ENCODE measurements around the gene CFAP77.

CFAP77 gene

GRCh38 chr9:132531710-132532570 lies 121.9 kb downstream of the CFAP77 start:
- Histone ChIP-seq H3K36me3 (ENCODE audit: control insufficient read depth, insufficient read depth, low read length) (no peaks in the 10 kb centered on the region), H3K27me3 (ENCODE audit: control insufficient read depth, insufficient read depth, low read length, poor library complexity, severe bottlenecking) (no peaks in the 10 kb centered on the region), H3K27ac (ENCODE audit: insufficient read depth, low read depth, low read length, poor library complexity, severe bottlenecking) (peak overlapping the region; percentile 76), H3K4me3 (ENCODE audit: insufficient read depth, low read depth, low read length) (no peak overlapping the region), H3K4me1 (ENCODE audit: control insufficient read depth, insufficient read depth, low read length) (peaks cover 9% of the 10 kb centered on the region), H3K9me3 (ENCODE audit: control insufficient read depth, low read length) (no peaks in the 10 kb centered on the region)
- WGBS, 2 experiments, result 58 to 62% methylated on average over 25 of the region's 25 CpGs

GRCh38 chr9:132534832-132535231 lies 124.8 kb downstream of the CFAP77 start:
- no peaks in the 10 kb centered on the region for H3K9me3 ChIP-seq (ENCODE audit: control insufficient read depth, low read length)
- H3K36me3 ChIP-seq (ENCODE audit: control insufficient read depth, insufficient read depth, low read length), result no peaks in the 10 kb centered on the region
- no peaks in the 10 kb centered on the region for H3K27me3 ChIP-seq (ENCODE audit: control insufficient read depth, insufficient read depth, low read length, poor library complexity, severe bottlenecking)
- no peak overlapping the region for H3K4me3 ChIP-seq (ENCODE audit: insufficient read depth, low read depth, low read length)
- no peak overlapping the region for H3K27ac ChIP-seq (ENCODE audit: insufficient read depth, low read depth, low read length, poor library complexity, severe bottlenecking)
- WGBS, 2 experiments, result 94 to 96% methylated on average over 2 of the region's 2 CpGs
- peaks cover 14% of the 10 kb centered on the region for H3K4me1 ChIP-seq (ENCODE audit: control insufficient read depth, insufficient read depth, low read length)

- H3K36me3 ChIP-seq (ENCODE audit: control insufficient read depth, insufficient read depth, low read length), result no peaks in the 10 kb centered on the region
- no peaks in the 10 kb centered on the region for H3K27me3 ChIP-seq (ENCODE audit: control insufficient read depth, insufficient read depth, low read length, poor library complexity, severe bottlenecking)
- H3K9me3 ChIP-seq (ENCODE audit: control insufficient read depth, low read length), result no peaks in the 10 kb centered on the region
- 90% methylated on average over 1 of the region's 1 CpG for WGBS, 2 experiments
- peaks cover 12% of the 10 kb centered on the region for H3K4me1 ChIP-seq (ENCODE audit: control insufficient read depth, insufficient read depth, low read length)
- H3K27ac ChIP-seq (ENCODE audit: insufficient read depth, low read depth, low read length, poor library complexity, severe bottlenecking), result no peak overlapping the region
- H3K4me3 ChIP-seq (ENCODE audit: insufficient read depth, low read depth, low read length), result no peak overlapping the region
Measured at GRCh38 chr9:132536124-132536523, 126.1 kb downstream of the CFAP77 start.

GRCh38 chr9:132537352-132537751 lies 127.3 kb downstream of the CFAP77 start:
- Histone ChIP-seq H3K4me1 (ENCODE audit: control insufficient read depth, insufficient read depth, low read length) (peaks cover 5% of the 10 kb centered on the region), H3K27ac (ENCODE audit: insufficient read depth, low read depth, low read length, poor library complexity, severe bottlenecking) (no peak overlapping the region), H3K36me3 (ENCODE audit: control insufficient read depth, insufficient read depth, low read length) (no peaks in the 10 kb centered on the region), H3K4me3 (ENCODE audit: insufficient read depth, low read depth, low read length) (no peak overlapping the region), H3K9me3 (ENCODE audit: control insufficient read depth, low read length) (no peaks in the 10 kb centered on the region), H3K27me3 (ENCODE audit: control insufficient read depth, insufficient read depth, low read length, poor library complexity, severe bottlenecking) (no peaks in the 10 kb centered on the region)
- WGBS, 2 experiments, result 93 to 96% methylated on average over 12 of the region's 12 CpGs

- no peak overlapping the region for H3K4me3 ChIP-seq (ENCODE audit: insufficient read depth, low read depth, low read length)
- H3K27ac ChIP-seq (ENCODE audit: insufficient read depth, low read depth, low read length, poor library complexity, severe bottlenecking), result no peak overlapping the region
- no peaks in the 10 kb centered on the region for H3K27me3 ChIP-seq (ENCODE audit: control insufficient read depth, insufficient read depth, low read length, poor library complexity, severe bottlenecking)
- H3K36me3 ChIP-seq (ENCODE audit: control insufficient read depth, insufficient read depth, low read length), result no peaks in the 10 kb centered on the region
- peaks cover 9% of the 10 kb centered on the region for H3K4me1 ChIP-seq (ENCODE audit: control insufficient read depth, insufficient read depth, low read length)
- no peaks in the 10 kb centered on the region for H3K9me3 ChIP-seq (ENCODE audit: control insufficient read depth, low read length)
- WGBS, 2 experiments, result 93% methylated on average over 8 of the region's 8 CpGs
Measured at GRCh38 chr9:132538071-132538470, 128.1 kb downstream of the CFAP77 start.

- Histone ChIP-seq H3K36me3 (ENCODE audit: control insufficient read depth, insufficient read depth, low read length) (no peaks in the 10 kb centered on the region), H3K27me3 (ENCODE audit: control insufficient read depth, insufficient read depth, low read length, poor library complexity, severe bottlenecking) (no peaks in the 10 kb centered on the region), H3K4me3 (ENCODE audit: insufficient read depth, low read depth, low read length) (no peak overlapping the region), H3K9me3 (ENCODE audit: control insufficient read depth, low read length) (no peaks in the 10 kb centered on the region), H3K27ac (ENCODE audit: insufficient read depth, low read depth, low read length, poor library complexity, severe bottlenecking) (no peak overlapping the region), H3K4me1 (ENCODE audit: control insufficient read depth, insufficient read depth, low read length) (peaks cover 15% of the 10 kb centered on the region)
- 93 to 94% methylated on average over 7 of the region's 7 CpGs for WGBS, 2 experiments
Measured at GRCh38 chr9:132539096-132539495, 129.1 kb downstream of the CFAP77 start.

GRCh38 chr9:132541051-132541450 lies 131.0 kb downstream of the CFAP77 start:
- Histone ChIP-seq H3K9me3 (ENCODE audit: control insufficient read depth, low read length) (no peaks in the 10 kb centered on the region), H3K27ac (ENCODE audit: insufficient read depth, low read depth, low read length, poor library complexity, severe bottlenecking) (no peak overlapping the region), H3K4me3 (ENCODE audit: insufficient read depth, low read depth, low read length) (no peak overlapping the region), H3K4me1 (ENCODE audit: control insufficient read depth, insufficient read depth, low read length) (peaks cover 29% of the 10 kb centered on the region), H3K36me3 (ENCODE audit: control insufficient read depth, insufficient read depth, low read length) (no peaks in the 10 kb centered on the region), H3K27me3 (ENCODE audit: control insufficient read depth, insufficient read depth, low read length, poor library complexity, severe bottlenecking) (no peaks in the 10 kb centered on the region)
- 94% methylated on average over 8 of the region's 8 CpGs for WGBS, 2 experiments

GRCh38 chr9:132541870-132542830 lies 132.1 kb downstream of the CFAP77 start:
- 84 to 88% methylated on average over 19 of the region's 19 CpGs for WGBS, 2 experiments
- H3K9me3 ChIP-seq (ENCODE audit: control insufficient read depth, low read length), result no peaks in the 10 kb centered on the region

GRCh38 chr9:132543251-132543650 lies 133.2 kb downstream of the CFAP77 start:
- Histone ChIP-seq H3K27ac (ENCODE audit: insufficient read depth, low read depth, low read length, poor library complexity, severe bottlenecking) (no peak overlapping the region), H3K4me3 (ENCODE audit: insufficient read depth, low read depth, low read length) (no peak overlapping the region), H3K9me3 (ENCODE audit: control insufficient read depth, low read length) (no peaks in the 10 kb centered on the region), H3K4me1 (ENCODE audit: control insufficient read depth, insufficient read depth, low read length) (peaks cover 44% of the 10 kb centered on the region), H3K27me3 (ENCODE audit: control insufficient read depth, insufficient read depth, low read length, poor library complexity, severe bottlenecking) (no peaks in the 10 kb centered on the region), H3K36me3 (ENCODE audit: control insufficient read depth, insufficient read depth, low read length) (no peaks in the 10 kb centered on the region)
- WGBS, 2 experiments, result 95 to 97% methylated on average over 4 of the region's 4 CpGs

More at GRCh38 chr9:132541870-132542830, 132.1 kb downstream of the CFAP77 start:
- Histone ChIP-seq H3K4me1 (ENCODE audit: control insufficient read depth, insufficient read depth, low read length) (peaks cover 39% of the 10 kb centered on the region), H3K27me3 (ENCODE audit: control insufficient read depth, insufficient read depth, low read length, poor library complexity, severe bottlenecking) (no peaks in the 10 kb centered on the region), H3K27ac (ENCODE audit: insufficient read depth, low read depth, low read length, poor library complexity, severe bottlenecking) (no peak overlapping the region), H3K4me3 (ENCODE audit: insufficient read depth, low read depth, low read length) (no peak overlapping the region), H3K36me3 (ENCODE audit: control insufficient read depth, insufficient read depth, low read length) (no peaks in the 10 kb centered on the region)

GRCh38 chr9:132543960-132544359 lies 133.9 kb downstream of the CFAP77 start:
- WGBS, 2 experiments, result 82 to 85% methylated on average over 21 of the region's 21 CpGs
- Histone ChIP-seq H3K36me3 (ENCODE audit: control insufficient read depth, insufficient read depth, low read length) (no peaks in the 10 kb centered on the region), H3K4me1 (ENCODE audit: control insufficient read depth, insufficient read depth, low read length) (peaks cover 47% of the 10 kb centered on the region), H3K27me3 (ENCODE audit: control insufficient read depth, insufficient read depth, low read length, poor library complexity, severe bottlenecking) (no peaks in the 10 kb centered on the region), H3K27ac (ENCODE audit: insufficient read depth, low read depth, low read length, poor library complexity, severe bottlenecking) (no peak overlapping the region), H3K9me3 (ENCODE audit: control insufficient read depth, low read length) (no peaks in the 10 kb centered on the region), H3K4me3 (ENCODE audit: insufficient read depth, low read depth, low read length) (no peak overlapping the region)
